ENCODE data around the gene IL7R.

The IL7R gene

GRCh38 chr5:35879649-35880048 is 23.0 kb downstream of the IL7R start:
- TF ChIP-seq CTCF (IDR thresholded peaks at IDR 0.05), result no peak

- TF ChIP-seq CTCF (IDR thresholded peaks at IDR 0.05), result no peak
Measured at GRCh38 chr5:35880156-35880555, 23.5 kb downstream of the IL7R start.

- TF ChIP-seq CTCF (IDR thresholded peaks at IDR 0.05), result no peak
Measured at GRCh38 chr5:35881758-35882157, 25.1 kb downstream of the IL7R start.

- TF ChIP-seq CTCF (IDR thresholded peaks at IDR 0.05), result no peak
Measured at GRCh38 chr5:35884191-35884769, 27.6 kb downstream of the IL7R start.

GRCh38 chr5:35884773-35885172 is 28.1 kb downstream of the IL7R start:
- TF ChIP-seq CTCF (IDR thresholded peaks at IDR 0.05), result no peak

- no peak for TF ChIP-seq CTCF (IDR thresholded peaks at IDR 0.05)
Measured at GRCh38 chr5:35886381-35886780, 29.7 kb downstream of the IL7R start.

GRCh38 chr5:35887321-35888100 is 30.8 kb downstream of the IL7R start:
- TF ChIP-seq CTCF (IDR thresholded peaks at IDR 0.05), result no peak
